ENCODE results near the gene COX5A.

DNA sequence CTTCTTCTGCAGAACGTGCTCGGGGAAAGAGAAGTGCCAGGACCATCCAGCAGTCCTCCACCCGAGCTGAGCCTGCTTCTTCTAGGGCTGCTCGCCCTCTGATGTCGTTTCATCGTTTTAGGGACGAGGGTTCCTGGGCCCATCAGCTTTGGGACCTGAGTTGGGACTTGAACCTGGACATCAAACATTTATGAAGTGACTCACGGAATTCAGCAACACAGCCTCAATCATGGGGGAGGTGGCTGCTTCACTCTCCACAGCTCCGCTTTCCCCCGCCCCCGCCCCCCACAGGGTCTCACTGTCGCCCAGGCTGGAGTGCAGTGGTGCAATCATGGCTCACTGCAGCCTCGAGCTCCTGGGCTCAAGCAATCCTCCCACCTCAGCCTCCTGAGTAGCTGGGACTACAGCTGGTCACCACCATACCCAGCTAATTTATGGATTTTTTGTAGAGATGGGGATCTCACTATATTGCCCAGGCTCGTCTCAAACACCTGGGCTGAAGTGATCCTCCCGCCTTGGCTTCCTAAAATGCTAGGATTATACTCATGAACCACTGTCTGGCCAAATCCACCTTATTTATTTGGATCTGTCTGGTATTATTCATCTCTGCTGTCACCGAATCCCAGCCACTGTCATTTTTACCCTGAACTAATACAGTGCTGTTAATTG lies 64.0 kb downstream of the COX5A start:
- TF ChIP-seq POLR2AphosphoS5 (IDR thresholded peaks at IDR 0.05; ENCODE audit: low read depth, low read length) (no peak), SIN3A (IDR thresholded peaks at IDR 0.05; ENCODE audit: borderline replicate concordance, insufficient read depth, low read length) (no peak)
- TF ChIP-seq, protein P1, sequence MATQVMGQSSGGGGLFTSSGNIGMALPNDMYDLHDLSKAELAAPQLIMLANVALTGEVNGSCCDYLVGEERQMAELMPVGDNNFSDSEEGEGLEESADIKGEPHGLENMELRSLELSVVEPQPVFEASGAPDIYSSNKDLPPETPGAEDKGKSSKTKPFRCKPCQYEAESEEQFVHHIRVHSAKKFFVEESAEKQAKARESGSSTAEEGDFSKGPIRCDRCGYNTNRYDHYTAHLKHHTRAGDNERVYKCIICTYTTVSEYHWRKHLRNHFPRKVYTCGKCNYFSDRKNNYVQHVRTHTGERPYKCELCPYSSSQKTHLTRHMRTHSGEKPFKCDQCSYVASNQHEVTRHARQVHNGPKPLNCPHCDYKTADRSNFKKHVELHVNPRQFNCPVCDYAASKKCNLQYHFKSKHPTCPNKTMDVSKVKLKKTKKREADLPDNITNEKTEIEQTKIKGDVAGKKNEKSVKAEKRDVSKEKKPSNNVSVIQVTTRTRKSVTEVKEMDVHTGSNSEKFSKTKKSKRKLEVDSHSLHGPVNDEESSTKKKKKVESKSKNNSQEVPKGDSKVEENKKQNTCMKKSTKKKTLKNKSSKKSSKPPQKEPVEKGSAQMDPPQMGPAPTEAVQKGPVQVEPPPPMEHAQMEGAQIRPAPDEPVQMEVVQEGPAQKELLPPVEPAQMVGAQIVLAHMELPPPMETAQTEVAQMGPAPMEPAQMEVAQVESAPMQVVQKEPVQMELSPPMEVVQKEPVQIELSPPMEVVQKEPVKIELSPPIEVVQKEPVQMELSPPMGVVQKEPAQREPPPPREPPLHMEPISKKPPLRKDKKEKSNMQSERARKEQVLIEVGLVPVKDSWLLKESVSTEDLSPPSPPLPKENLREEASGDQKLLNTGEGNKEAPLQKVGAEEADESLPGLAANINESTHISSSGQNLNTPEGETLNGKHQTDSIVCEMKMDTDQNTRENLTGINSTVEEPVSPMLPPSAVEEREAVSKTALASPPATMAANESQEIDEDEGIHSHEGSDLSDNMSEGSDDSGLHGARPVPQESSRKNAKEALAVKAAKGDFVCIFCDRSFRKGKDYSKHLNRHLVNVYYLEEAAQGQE (IDR thresholded peaks at IDR 0.05; ENCODE audit: insufficient read depth in 1 of 2, low read depth in 2 of 2, low read length in 2 of 2) = no peak

Measured in PFSK-1 (cell line).